Smooth muscle cell of the brain vasculature (primary cell): Measurements from ENCODE around the gene VEPH1.

ENCODE experiments used
- DNase-seq: peaks from one replicate; pipeline ENCODE4 v3.0.0-alpha.2; 2012; ENCODE audit warnings: low read depth, low spot score

Gene VEPH1

DNA sequence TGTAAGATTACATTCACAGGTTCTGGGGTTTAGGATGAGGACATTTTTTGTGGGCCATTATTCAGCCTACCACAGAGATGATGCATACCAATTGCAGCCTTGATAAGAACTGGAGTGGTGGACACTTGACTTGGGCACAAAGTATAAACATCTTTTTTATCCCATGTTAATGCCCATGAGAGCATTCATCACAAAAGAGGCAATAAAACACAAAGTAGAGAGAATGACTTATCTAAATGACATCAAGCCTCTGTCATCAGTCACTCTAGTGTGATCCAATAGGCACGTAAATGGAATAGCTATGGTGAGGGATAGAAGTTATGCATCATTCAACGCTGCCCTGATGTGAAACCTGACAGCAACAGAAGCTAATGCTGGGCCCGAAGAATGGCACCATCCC is 25.8 kb downstream of the VEPH1 start:
- no peak for DNase-seq

DNA sequence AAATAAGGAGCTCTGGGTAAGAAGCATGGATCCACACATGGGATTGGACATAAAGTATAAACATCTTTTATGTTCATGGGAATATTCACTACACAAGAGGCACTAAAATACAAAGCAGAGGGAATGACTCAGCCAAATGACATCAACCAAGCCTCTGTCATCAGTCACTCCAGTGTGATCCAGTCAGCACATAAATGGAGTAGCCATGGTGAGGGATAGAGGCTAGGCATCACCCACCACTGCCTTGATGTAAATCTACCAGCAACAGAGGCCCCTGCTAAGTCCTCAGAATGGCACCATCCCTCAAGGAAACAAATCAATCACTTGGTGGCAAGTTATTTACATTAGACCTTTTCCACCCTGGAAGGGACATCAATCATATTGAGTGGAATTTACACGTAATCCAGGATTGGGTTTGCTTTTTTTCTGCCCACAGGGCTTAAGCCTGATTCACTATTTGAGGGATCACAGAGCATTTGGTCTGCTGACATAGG is 27.2 kb downstream of the VEPH1 start:
- DNase-seq: no peak

GRCh38 chr3:157472648-157473047 is 30.6 kb downstream of the VEPH1 start:
- no peak for DNase-seq

DNA sequence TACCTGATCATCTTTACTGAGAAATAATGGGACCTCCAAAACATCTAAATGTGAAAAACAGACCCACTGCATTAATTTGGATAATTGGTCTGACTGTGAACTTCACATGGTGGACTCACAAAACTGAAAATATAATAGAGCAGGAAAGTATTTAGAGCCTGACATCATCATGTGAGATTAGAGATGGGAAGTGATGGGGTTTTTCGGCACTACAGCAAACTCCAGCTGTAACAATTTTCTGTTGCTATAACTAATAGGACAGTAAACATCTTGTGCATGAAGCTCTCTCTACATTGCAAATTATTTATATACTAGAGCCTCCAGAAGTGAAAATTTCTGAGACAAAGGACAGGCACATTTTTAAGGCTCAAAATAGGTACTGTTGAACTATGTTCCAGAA is 32.2 kb downstream of the VEPH1 start:
- no peak for DNase-seq

- no peak for DNase-seq
Observed at GRCh38 chr3:157469561-157470294, 33.5 kb downstream of the VEPH1 start.

DNA sequence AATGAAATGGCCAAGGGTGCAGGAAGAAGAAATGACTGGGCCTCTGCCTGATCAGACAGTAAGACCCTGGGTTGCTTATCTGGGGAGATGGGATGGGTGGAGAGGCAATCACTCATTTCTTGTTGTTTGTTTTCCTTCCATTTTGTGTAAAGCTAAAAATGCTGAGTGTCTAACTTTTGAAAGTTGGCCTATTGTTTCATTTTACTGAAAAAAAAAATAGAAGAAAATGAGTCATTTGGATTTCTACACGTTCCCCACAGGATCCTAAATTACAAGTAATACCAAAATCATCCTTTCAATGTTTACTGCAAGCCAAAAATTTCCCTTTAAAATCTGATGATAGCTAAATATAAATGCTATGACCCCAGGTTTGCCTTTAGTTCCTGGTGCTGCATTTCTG is 36.0 kb downstream of the VEPH1 start:
- no peak for DNase-seq

GRCh38 chr3:157465741-157466140 is 37.5 kb downstream of the VEPH1 start:
- no peak for DNase-seq

DNA sequence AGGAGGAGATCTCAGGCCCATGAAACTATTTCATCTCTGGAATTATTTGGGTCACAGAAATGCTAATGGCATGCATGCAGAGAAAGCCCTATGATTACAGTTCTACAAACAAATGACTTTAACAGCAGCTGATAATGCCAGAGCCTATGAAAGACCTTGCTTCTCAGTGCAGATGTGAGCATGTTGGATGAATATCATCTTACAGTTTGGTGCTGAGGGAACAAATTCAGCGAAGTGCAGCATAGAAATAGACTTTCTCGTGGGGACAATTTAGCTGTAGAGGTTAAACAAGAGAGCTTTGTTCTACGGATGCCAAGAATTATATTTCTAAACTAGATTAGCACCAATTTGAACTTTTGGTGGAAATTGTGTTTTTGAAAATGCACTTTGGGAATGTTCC is 38.9 kb downstream of the VEPH1 start:
- DNase-seq: no peak

- no peak for DNase-seq
Observed at GRCh38 chr3:157463816-157464215, 39.4 kb downstream of the VEPH1 start.

GRCh38 chr3:157460253-157460652 is 43.0 kb downstream of the VEPH1 start:
- DNase-seq: peak; percentile 43

- no peak for DNase-seq
Observed at GRCh38 chr3:157459706-157460105, 43.5 kb downstream of the VEPH1 start.

DNA sequence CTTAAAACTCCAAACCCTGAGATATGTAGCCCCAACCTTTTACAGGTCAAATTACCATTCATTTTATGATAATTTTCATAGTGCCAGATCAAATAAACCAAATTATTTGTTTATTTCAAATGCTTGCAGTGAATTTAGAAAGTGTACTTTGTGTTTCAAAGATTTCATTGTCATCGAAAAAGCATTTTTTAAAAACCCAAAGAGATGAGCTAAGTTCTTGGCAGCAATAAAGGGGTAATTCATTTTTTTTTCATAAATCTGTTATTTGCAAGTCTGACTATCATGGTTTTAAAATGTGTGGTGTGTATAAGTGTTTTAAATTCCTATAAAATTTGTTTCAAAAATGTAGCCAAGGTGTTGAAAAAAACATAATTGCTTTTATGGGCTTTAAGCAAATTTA is 49.4 kb downstream of the VEPH1 start:
- no peak for DNase-seq

DNA sequence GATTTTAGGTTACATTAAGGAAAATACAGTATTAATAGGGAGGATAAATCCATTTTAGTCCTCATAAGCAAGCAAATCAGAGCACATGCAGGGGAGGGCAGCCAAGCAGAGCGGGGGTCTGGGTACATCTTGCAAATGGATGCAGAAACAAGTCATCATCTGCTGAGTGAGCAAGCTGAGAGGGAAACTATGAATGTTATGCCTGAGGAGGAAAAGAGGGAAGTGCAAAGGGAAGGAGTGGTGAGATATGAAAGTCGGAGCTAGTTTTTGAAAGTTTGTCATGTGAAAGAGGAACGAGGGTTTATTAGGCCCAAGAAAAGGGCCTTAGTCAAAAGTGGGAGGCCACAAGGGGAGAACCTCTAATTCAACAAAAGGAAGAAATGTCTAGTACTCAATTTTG is 51.1 kb downstream of the VEPH1 start:
- no peak for DNase-seq

DNA sequence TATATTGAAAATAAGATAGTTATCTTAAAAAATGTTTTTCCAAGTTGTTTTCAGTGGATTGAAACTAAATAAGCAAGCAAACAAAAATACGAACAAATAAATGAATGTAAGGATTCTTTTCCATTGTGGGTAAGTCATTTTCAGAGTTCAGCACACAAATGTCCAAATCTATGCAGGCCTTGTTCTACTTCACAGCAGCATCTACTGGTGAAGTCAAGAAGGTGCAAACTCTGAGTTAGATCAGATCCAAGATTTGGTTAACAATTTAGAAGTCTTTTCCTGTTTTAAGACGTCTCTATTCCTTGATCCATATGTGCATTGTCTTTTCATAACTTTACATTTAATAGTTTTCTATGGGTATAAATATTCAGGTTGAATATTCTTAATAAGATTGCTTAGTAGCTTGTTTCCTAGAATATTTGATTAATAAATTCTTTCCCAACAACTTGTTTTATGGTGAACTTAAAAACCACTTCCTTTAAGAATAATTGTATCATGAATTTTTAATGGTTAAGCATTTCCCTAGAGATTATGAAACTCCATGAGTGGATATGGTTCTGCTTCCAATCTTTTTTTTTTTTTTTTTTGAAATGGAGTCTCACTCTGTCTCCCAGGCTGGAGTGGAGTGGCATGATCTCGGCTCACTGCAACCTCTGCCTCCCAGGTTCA is 56.1 kb downstream of the VEPH1 start:
- peak; percentile 32 for DNase-seq

- no peak for DNase-seq
Observed at GRCh38 chr3:157445857-157446256, 57.4 kb downstream of the VEPH1 start.

GRCh38 chr3:157444797-157445184 is 58.4 kb downstream of the VEPH1 start:
- no peak for DNase-seq

DNA sequence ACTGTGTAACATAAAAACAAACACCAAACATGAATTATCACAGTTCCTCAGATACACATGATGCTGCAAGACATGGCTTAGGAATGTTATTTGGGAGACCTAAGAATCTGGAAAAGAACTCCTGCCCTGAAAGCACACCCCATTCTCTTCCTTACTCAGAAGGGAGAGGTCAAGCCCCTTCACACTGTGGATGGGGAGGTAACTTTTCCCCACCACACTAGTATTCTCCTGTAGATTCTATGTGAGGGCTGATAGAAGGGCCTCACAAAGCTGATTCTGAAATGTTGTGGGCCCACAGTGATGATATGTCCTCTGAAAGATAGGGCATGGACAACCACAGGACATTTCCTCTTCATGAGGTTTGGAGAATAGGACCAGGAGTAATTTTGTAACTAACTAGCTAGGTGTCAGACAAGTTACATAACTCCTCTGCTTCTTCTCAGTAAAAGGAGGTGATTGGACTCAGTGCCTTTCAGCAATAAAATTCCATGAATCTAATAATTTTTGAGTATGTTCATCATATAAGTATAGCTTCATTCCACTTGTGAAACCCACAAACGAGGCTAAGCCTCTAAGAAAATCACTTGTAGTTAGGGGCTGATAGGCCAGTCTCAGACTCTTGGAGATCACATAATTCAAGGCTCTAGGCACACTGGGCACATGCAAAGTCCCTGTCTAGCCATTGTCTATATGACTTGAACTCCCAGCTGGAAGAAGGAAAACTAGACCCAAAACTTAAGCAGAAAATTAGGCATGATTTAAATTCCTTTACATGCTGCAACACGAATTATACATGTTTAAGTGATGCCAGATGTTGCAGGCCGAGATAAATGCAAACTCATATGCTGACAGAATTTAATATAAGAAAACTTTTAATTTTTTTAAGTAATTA is 59.1 kb downstream of the VEPH1 start:
- no peak for DNase-seq

- no peak for DNase-seq
Observed at GRCh38 chr3:157442729-157443128, 60.5 kb downstream of the VEPH1 start.

- DNase-seq: no peak
Observed at GRCh38 chr3:157441102-157441624, 62.1 kb downstream of the VEPH1 start.

DNA sequence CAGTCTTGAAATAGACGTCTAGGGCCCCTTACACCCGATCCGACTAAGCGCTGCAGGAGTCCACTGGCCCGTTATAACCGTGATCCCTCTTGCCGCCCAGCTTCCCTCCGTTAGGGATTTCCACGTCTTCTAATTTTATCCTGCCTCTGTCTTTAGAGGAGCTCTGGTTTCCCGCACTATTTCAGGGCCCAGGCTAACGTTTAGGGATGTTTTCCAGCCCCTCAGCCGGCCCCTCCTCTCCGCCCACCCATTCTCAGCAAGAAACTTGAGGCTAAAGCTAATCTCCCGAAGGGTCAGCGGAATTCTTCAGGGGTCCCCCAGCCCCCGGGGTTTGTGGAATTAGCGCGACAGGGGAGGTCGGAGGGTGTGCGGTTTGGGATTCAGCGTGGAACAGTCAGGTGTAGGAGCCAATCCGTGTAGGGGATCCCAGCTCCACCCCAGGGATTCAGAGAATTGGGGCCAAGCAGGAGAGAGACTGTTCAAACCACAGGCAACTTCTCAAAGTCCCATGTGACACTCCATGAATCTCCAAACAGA is 65.0 kb downstream of the VEPH1 start:
- no peak for DNase-seq

- DNase-seq: peak; percentile 36
Observed at GRCh38 chr3:157436583-157437291, 66.5 kb downstream of the VEPH1 start, which contains the start of gene PTX3. TSS of gene PTX3 (plus strand) at chr3:157436850. CDS start at chr3:157436934, 84 bp downstream.
